HG03432 (cell line): ENCODE results near the gene DNAJC13.
"Not testable (repeated sequence)": the region's sequence is repeated elsewhere in the genome, so short reads cannot be mapped to it uniquely, and the experiment has no call there.

ENCODE experiments used
- ATAC-seq: cut with Tn5 transposase; IDR thresholded peaks from one replicate; pipeline ENCODE4 v1.9.1; 2021; ENCODE audit warnings: mild to moderate bottlenecking, moderate library complexity; ENCODE audit not compliant: unreplicated experiment

Gene DNAJC13

GRCh38 chr3:132416807-132417694 is at the start of gene DNAJC13:
TSS of gene DNAJC13 (plus strand) at chr3:132417502. CDS start at chr3:132434551, 17,049 bp downstream.
- ATAC-seq: peak; percentile 92

- ATAC-seq: no peak
Observed at GRCh38 chr3:132368515-132368914, 48.8 kb upstream of the DNAJC13 start.

GRCh38 chr3:132368962-132369361 is 48.3 kb upstream of the DNAJC13 start:
- ATAC-seq: no peak

GRCh38 chr3:132376945-132377354 is 40.4 kb upstream of the DNAJC13 start:
- not testable (repeated sequence) for ATAC-seq

GRCh38 chr3:132378048-132378762 is 39.1 kb upstream of the DNAJC13 start:
- ATAC-seq: peak; percentile 50

- ATAC-seq: no peak
Observed at GRCh38 chr3:132378846-132379245, 38.5 kb upstream of the DNAJC13 start.

- ATAC-seq: no peak
Observed at GRCh38 chr3:132380920-132381319, 36.4 kb upstream of the DNAJC13 start.

- ATAC-seq: no peak
Observed at GRCh38 chr3:132381348-132381944, 35.9 kb upstream of the DNAJC13 start.

- no peak for ATAC-seq
Observed at GRCh38 chr3:132382267-132382666, 35.0 kb upstream of the DNAJC13 start.

- ATAC-seq: no peak
Observed at GRCh38 chr3:132382688-132383194, 34.6 kb upstream of the DNAJC13 start.

- no peak for ATAC-seq
Observed at GRCh38 chr3:132386259-132386658, 31.0 kb upstream of the DNAJC13 start.

GRCh38 chr3:132392675-132393074 is 24.6 kb upstream of the DNAJC13 start:
- not testable (repeated sequence) for ATAC-seq

GRCh38 chr3:132394320-132394719 is 23.0 kb upstream of the DNAJC13 start:
- ATAC-seq: no peak

- no peak for ATAC-seq
Observed at GRCh38 chr3:132395126-132395525, 22.2 kb upstream of the DNAJC13 start.

GRCh38 chr3:132396255-132396654 is 21.0 kb upstream of the DNAJC13 start:
- ATAC-seq: no peak

- not testable (repeated sequence) for ATAC-seq
Observed at GRCh38 chr3:132396776-132397175, 20.5 kb upstream of the DNAJC13 start.

- no peak for ATAC-seq
Observed at GRCh38 chr3:132399054-132399929, 18.0 kb upstream of the DNAJC13 start.

- no peak for ATAC-seq
Observed at GRCh38 chr3:132401255-132401654, 16.0 kb upstream of the DNAJC13 start.

GRCh38 chr3:132404276-132404675 is 13.0 kb upstream of the DNAJC13 start:
- ATAC-seq: no peak

GRCh38 chr3:132405188-132405587 is 12.1 kb upstream of the DNAJC13 start:
- ATAC-seq: no peak
